HG02763 (cell line): ENCODE measurements around the gene IRF2BP2.

Experiments
- ATAC-seq: cut with Tn5 transposase; IDR thresholded peaks from one replicate; pipeline ENCODE4 v1.9.1; 2021; ENCODE audit warnings: mild to moderate bottlenecking, moderate library complexity; ENCODE audit not compliant: unreplicated experiment

Gene IRF2BP2

GRCh38 chr1:234559902-234560676 lies 49.9 kb downstream of the IRF2BP2 start:
- ATAC-seq: no peak

- ATAC-seq: no peak
Observed at GRCh38 chr1:234559152-234559901, 50.7 kb downstream of the IRF2BP2 start.

- ATAC-seq: no peak
Observed at GRCh38 chr1:234558330-234558836, 51.6 kb downstream of the IRF2BP2 start.

- ATAC-seq: no peak
Observed at GRCh38 chr1:234556245-234556943, 53.6 kb downstream of the IRF2BP2 start.

GRCh38 chr1:234555390-234556024 lies 54.5 kb downstream of the IRF2BP2 start:
- ATAC-seq: no peak

GRCh38 chr1:234554698-234555311 lies 55.2 kb downstream of the IRF2BP2 start:
- ATAC-seq: no peak
